HG03521 (cell line): Measurements from ENCODE around the gene ZDHHC3.

Experiments
- ATAC-seq: cut with Tn5 transposase; IDR thresholded peaks from one replicate; pipeline ENCODE4 v1.9.1; 2021; ENCODE audit warnings: mild to moderate bottlenecking, moderate library complexity; ENCODE audit not compliant: unreplicated experiment

Gene ZDHHC3, protein sequence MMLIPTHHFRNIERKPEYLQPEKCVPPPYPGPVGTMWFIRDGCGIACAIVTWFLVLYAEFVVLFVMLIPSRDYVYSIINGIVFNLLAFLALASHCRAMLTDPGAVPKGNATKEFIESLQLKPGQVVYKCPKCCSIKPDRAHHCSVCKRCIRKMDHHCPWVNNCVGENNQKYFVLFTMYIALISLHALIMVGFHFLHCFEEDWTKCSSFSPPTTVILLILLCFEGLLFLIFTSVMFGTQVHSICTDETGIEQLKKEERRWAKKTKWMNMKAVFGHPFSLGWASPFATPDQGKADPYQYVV

DNA sequence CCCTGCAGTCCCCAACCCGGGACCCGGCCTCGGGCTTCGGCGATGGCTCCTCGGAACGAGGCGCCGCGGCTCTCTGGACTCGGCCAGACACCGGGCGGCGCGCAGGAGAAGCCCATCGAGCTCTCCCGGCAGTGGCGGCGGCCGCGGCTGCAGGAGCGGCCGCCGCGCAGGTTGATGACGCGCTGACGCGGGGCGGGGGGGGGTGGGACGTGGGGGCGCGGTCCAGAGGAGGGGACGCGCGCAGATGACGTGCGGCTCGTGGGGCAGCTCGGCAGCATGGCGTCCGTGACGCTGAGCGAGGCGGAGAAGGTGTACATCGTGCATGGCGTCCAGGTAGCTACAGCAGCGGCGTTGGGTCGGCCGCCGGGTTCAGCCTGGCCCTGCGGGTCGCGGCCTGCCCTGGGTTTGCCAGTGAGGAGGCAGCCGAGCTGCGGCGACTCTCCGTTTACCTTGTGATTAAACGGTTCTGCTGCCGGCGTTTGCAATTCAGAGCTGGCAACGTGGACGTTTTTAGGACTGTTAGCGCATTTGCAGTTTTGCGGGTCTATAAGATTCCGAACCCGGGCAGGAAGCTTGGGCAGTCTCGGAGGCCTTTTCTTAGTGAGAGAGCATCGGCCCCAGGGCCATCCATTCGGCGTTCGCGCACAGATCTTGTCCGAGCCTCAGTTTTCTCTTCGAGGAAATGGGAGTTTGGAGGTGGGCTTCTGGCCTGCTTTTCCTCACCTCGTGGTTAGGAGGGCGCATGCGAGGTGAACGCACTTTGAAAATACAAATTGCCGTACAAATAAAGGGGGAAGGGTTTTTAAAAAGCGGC is at the start of gene ZDHHC3, which contains the start of gene EXOSC7:
Gene ZDHHC3 (minus strand): TSS at position 173 of the 814 bp plus-strand sequence. CDS start 16,738 bp downstream, outside the sequence.
Gene EXOSC7 (plus strand): TSS at position 243 of the 814 bp plus-strand sequence. CDS start 34 bp downstream, at position 277.
- peak; percentile 84 for ATAC-seq

DNA sequence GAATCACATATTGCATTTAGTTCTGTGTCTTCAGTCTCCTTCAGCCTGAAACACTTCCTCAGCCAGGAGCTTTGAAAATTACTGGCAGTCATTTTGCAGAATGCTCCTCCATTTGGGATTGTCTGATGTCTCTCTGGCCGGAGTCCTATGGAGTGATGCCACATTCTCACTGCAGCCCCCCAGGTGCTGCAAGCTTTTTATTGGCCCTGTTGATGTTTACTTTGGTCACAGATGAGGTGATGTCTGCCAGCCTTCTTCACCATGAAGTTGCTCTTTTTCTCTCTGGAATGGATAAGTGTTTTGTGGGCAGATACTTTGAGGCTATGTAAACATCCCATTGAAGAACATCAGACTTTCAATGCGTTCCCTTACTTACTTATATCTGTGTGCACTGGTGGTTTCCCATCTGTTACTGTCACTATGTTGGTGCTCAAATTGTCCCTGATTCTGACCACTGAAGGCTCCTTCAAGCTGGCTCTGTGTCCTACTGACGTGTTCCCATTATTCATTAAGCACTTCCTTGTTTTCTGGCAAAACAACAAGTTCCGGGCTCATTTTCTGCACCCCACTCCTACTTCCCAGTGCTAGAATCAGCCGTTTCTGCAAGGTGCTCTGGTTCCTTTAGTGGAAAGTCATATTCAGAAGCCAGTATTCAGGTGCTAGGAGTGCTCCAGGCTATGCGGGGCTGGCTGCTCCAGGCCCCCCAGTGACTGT is 48.7 kb upstream of the ZDHHC3 start:
- ATAC-seq = no peak

DNA sequence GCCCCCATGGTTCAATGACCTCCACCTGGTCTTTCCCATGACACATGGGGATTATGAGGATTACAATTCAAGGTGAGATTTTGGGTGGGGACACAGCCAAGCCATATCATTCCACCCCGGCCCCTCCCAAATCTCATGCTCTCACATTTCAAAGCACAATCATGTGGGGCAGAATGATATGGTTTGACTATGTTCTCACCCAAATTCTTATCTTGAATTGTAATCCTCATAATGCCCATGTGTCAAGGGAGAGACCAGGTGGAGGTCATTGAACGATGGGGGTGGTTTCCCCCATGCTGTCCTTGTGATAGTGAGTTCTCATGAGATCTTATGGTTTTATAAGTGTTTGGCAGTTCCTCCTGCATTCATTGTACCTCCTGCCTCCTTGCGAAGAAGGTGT is 47.7 kb upstream of the ZDHHC3 start:
- ATAC-seq = no peak

DNA sequence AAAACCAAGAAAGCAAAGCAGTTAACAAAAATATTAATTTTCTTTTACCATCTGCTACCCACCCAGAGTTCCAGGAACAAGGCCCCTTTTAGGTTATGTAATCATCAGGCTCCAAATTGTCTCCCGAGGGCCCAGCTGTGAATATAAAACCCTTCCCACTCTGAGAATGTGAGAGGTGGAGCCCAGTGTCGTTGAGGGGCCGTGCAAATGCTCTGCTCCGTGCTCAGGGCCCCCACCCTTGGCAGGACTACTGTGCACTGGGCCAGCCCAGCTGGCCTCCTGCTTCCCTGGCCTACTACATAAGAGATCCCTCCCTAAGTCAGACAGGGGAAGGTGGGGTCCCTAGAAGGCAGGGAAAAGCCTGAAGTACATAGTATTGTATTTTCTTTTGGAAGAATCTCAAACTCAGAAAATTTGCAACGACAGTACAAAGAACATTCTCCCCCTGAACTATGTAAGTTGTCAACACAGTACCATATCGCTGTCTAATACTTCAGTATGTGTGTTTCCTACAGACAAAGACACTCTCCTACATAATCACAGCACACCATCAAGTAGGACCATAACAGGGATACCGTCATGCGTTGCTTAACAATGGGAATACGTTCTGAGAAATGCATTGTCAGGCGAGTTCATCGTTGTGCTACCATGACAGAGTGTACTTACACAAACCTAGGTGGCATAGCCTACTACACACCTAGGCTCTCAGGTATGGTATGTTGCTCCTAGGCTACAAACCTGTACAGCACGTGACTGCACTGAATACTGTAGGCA is 45.7 kb upstream of the ZDHHC3 start:
- ATAC-seq = no peak

DNA sequence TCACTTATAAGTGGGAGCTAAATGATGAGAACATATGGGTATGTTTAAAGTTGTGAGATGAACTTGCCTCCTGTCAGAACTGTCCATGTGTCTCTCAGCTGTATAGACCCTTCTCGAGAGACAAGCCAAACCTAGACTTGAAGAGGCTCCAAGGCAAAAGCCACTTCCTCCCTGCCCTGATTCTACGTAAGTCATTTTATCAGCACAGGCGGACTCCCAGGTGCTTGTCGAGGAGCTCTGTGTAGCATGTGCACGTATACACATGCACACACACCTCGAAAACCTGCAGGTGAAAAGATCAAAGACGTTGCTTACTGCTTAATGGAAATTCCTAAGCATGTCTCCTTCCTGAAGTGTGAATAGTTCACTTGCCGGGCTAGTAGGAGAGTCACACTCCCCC is 44.6 kb upstream of the ZDHHC3 start:
- ATAC-seq = no peak

DNA sequence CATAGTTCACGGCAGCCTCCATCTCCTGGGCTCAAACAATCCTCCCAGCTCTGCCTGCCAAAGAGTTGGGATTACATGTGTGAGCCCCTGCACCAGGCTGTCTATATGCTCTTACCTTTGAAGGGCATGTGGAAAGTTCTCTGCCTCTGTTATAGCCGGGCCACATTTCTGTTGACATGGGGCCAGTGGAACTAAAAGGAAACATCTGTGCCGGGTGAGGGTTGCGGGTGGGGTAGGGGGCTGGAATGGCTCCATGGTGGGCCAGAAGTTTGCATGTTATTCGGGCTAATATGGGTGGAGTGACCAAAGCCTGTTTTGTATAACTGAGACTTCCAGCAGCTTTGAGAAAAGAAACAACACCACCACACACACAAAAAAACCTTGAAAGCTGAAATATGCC is 41.8 kb upstream of the ZDHHC3 start:
- ATAC-seq = no peak

DNA sequence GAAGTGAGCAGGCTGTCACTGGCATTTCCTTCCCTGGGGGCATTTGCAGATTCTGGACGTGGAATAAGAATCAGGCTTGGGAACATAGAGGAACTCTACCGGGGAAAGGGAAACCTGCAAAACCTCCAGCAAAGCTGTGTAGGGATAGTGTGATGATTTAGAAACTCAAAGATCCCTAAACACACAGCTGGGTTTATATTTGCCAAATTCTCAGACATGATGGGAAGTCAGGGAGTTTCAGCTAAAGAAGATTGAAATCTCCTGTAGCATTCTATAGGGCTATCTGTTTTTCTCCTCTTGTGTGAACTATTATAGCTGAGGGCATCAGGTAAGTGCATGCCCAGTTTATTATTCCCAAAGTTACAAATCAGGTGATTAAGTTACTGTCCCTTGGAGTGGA is 40.9 kb upstream of the ZDHHC3 start:
- no peak for ATAC-seq

DNA sequence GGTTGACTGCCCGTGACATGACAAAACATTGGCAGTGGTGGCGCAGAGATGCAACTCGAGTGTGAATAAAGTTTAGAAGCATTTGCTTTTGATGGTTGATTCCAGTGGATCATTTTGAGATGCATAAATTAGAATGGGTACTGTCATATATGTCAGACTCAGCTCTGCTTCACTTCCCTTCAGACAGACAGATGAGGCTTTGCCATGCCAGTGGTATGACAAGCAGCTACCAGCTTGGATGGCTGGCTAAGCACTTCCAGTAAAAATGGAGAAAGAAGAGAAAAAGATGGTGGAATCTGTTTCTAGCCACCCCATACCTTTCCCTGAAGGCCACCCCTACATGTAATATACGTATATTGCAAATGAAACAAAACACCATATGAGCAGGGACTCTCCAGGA is 36.6 kb upstream of the ZDHHC3 start:
- no peak for ATAC-seq

DNA sequence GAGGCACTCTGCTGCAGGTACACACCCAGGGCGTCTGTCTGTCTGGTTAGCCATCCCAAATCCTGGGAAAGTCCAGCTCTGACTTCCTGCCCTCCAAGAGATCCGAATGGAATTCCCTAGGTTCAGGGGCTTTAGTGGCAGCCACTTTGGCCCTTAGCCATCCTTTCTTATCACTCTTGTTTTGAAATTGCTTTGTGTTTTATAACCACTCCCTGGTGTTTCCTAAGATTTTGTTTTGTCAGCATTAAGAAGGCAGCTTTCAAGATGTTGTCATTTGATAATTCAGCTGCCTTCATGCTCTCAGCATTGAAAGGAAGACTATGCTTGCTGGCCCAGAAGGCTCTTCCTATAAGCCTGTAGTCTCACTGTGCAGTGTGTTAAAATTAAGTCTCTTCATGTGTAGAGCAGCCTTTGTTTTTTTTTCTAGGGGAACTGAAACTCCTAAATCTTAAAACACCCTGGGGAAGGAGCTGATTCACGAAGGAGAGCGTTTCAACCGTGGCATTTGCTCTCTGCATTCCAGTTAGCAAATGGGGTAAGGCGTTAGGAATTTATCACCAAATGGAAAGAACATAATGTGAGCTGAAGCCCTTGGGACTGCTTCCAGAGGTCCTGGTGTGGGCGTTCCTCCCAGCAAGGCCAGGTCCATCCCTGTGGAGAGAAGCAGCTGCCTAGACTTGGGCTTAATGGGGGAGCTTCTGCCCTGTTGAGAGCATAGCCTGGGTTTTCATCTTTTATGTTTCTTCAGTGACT is 36.0 kb upstream of the ZDHHC3 start:
- no peak for ATAC-seq

DNA sequence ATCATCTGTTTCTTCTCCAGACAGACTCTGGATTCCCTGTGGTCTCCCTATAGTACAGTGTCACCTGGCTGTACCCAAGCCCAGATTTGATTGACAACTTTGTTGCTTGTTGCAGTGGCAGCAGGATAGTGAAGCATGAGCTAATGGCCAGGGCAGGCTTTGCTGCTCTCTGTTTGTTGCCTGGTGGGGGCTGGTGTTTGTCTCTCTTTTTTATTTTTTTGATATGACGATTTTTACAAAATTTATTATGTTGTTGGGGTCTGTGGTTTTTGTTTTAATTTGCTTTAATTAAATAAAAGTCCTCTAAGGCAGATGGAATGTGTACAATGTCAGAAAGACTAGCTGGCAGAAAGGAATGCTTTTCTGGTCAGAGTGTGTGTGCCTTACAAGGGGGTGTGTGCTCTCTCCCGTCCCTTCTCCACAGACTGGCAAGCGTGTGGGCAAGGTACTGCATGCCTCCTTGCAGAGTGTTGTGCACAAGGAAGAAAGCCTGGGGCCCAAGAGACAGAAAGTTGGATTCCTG is 34.9 kb upstream of the ZDHHC3 start:
- no peak for ATAC-seq

DNA sequence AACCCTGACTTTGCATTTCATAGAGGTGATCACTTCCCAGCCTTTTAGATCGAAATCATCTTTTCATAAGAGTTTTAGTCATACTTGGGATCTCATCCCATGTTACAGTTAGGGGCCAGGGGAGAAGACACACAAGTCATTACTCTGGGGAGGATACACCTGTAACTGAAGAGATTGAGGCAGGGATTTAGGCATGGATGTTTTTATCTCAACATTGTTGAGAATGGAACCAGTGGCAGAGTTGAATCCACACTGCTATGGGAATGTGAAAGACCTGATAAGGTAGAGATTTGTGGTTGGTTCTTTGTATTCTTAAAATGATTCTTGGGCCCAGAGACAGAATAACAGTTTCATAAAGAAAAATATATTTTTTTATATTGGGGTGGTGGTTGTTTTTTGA is 33.9 kb upstream of the ZDHHC3 start:
- no peak for ATAC-seq

DNA sequence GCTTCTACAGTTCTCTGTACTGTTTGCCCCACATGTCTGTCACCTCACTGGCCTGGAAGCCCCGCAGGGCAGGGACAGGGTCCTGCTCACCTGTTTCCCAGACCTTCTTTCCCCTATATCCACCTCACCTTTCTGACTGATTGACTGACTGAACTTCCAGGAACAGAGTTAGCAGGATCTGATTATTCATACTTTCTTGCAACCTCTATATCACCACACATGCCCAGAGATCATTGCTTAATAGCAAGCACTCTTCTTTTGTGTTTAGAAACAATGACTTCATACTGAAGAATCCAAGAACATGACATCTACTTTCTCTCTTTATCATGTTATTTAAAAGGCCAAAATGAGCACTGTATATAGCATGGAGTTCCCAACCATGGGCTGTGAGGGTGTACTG is 32.1 kb upstream of the ZDHHC3 start:
- ATAC-seq = no peak

DNA sequence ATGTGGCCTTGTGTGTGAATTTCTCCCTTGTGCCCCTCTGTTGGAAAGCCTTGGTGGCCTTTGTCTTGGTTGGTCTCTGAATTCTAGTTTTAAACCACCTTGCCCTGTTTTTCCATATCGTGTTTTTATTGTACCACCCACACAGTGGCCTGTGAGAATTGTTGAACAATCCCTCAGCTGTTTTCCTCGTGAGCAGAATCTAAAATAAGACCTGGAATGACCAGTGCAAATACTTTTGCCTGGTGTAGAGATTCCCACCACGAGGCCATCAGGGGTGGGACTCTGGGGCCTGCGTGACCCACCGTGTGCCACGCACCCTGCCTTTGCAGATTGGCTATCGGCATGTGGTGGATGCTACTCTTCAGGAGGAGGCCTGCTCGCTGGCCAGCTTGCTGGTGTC is 31.1 kb upstream of the ZDHHC3 start:
- no peak for ATAC-seq

DNA sequence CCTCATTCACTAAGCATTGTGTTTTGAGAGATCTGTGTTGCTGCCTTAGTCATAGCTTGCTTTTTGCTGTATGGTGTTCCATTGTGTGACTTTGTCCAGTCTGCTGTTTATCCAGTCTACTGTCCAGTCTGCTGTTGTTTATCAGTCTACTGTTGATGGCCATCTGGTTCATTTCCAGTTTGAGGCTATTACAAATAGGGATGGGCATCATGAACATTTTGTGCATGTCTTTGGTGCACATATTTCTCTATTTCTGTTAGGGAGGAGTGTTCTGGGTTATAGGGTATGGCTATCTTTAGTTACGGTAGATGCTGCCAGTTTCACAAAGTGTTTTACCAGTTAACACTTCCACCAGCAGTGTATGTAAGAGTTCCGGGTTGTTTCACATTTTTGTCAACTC is 27.9 kb upstream of the ZDHHC3 start:
- no peak for ATAC-seq

DNA sequence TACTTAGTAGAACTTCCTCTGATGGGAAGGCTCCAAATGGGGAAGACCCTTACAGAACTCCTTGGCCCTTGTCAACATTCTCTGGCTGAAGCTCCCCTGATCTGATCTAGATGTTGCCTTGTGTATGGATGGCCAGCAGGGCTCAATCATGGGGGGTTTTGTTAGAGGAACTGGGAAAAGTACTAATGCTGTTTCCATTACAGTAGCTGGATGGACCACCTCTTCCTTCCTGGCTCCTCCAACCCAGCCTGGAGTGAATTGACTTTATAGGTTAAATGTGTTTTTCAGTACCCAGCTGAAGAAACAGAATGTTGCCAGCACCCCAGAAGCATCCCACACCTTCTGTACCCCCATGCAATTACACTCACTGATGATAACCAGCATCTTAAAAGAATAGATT is 27.4 kb upstream of the ZDHHC3 start:
- no peak for ATAC-seq

DNA sequence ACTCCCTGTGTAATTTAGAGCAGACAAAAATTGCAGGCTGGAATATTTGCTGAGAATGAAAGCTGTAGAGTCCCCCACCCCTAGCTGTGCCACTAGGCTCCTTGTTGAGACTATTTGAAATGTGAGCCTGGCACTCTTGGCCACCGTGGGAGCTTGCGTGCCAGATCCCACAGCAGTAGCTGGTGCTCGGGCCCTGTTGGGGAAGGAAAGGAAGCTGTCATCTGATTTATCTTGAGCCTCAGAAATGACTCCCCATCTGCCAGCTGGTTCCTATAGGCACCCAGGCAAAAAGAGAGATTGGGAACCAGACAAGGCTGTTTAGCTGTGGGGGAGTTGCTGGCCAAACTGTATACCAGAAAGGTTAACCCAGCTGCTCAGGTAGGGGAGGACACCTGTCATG is 26.7 kb upstream of the ZDHHC3 start:
- ATAC-seq = no peak

DNA sequence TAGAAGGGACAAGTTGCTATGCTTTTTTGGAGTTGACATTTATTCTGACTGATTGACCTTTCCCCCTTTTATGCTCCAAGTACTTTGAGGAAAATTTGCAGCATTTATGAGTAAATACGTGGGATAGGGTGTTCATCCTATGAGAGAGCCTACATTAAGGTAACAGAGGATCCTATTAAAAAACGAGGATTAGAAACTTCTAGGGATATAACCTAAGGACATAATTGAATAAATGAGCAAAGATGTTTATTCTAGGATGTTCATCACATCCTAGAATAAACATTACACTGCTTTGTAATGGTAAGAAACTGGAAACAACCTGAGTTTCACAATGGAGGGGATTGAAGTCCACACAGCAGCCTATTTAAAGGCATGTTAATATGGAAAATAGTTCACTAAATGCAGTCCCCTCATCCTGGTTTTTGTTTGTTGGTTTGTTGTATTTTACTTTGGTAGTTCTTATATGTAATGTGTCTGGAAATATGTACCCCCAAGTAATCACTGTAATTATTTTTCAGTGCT is 26.2 kb upstream of the ZDHHC3 start:
- ATAC-seq = no peak

DNA sequence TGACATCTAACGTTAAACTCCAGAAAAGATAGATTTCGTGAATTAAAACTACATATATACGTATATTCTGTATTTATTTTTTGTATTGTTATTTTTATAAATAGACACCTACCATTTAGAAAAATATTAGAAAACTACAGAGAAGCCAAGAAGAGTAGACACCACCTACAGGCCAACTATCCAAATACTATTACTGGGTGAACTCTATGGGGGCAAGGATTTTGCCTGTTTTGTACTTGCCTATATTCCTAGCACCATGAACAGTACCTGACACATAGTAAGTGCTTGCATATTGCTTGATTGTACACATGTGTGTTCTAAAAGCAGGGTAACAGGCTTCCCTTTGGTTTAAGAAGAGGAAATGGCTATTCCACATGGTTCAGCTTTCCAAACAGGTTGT is 25.8 kb upstream of the ZDHHC3 start:
- no peak for ATAC-seq

DNA sequence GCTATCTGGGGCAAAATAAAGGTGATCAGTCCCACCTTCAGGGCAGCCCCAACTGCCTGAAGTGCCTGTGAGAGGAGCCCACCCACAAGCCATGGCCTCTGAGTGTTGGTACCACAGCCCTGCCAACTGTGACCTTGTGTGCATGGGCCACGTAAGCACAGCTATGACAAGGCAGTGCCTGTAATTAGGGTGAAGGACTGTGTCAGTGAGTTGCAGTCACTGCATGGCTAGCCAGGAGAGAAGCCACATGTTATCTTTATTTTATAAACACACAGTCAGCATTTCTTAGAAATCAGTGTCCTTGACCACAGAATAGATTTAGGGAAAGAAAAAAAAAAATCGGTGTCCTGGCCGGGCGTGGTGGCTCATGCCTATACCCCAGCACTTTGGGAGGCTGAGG is 24.8 kb upstream of the ZDHHC3 start:
- no peak for ATAC-seq

DNA sequence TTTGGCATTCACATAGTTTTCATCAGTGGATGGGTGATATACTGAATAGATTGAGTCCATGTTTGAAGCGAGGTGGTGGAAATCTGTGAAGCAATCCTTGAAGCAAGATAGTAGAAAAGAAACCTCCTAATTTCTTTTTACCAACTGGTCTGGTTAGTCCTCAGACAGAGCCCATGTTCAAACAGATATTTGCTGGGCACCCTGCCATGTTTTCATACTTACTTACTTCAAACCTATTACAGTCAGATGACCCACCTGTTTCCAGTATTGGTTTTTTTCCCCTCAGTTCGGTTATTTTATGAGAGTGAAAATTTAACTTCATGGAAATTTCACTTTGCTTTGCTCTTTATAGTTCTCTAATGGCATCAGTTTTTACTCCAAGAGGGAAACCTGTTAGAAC is 23.8 kb upstream of the ZDHHC3 start:
- no peak for ATAC-seq
